K562 (cell line): ENCODE results near the gene RFPL3. TPM values are rescaled to one million over a fixed set of nuclear protein-coding genes. Genes with fewer than 3 reads are reported as not detected.

ENCODE experiments used
- ATAC-seq: fragments of 200-7000 bp; cut with Tn5 transposase; 3 replicates; pipeline ENCODE4 v1.9.1; 2020; ENCODE audit warnings: moderate library complexity
- BruUV-seq: library from RNA; stranded (reverse); fragments of 400-500 nt; replicated peaks from 2 replicates; lab custom pipeline; 2021; lab: Mats Ljungman, UMichigan
- CTCF ChIA-PET: fragments of 300-600 bp; formaldehyde crosslinking; extraction: SDS; loops from one replicate; lab custom pipeline; 2021; ENCODE audit warnings: low intra/inter-chr PET ratio; lab: Yijun Ruan, JAX
- POLR2A ChIA-PET: fragments of 300-600, 350-650 bp; sonication (Branson Sonifier 250); formaldehyde crosslinking; extraction: SDS; loops from one replicate; lab custom pipeline; 2021; ENCODE audit warnings: antibody characterized with exemption, inconsistent platforms; lab: Yijun Ruan, JAX
- DNase-seq, 4 experiments: peaks; one replicate each; pipeline versions ENCODE4 v3.0.0 to v3.0.0-alpha.2; 2011 to 2018; ENCODE audit warnings: low spot score in 3 of 4, mixed read lengths in 3 of 4; ENCODE audit errors: extremely low read depth in 1 of 4
- FAIRE-seq: peaks from 2 replicates; lab custom pipeline; 2011; peaks lifted over from hg19 to GRCh38; lab: Jason Lieb, UNC
- H2AFZ ChIP-seq: 2 replicates; pipeline ENCODE4 v1.6.0; 2011; ENCODE audit warnings: low read depth, low read length, control low read depth, inconsistent platforms
- H3K27ac ChIP-seq: fragments of 200-600 bp; 3 replicates; pipeline ENCODE4 v1.8.0; 2011; ENCODE audit warnings: low read depth, mild to moderate bottlenecking, control low read depth, inconsistent platforms, low read length, moderate library complexity, mixed read lengths; ENCODE audit errors: extremely low read depth
- H3K27me3 ChIP-seq, 2 experiments: fragments of 300-600 bp in 1 of 2; 2 replicates in 1 of 2; 3 replicates in 1 of 2; pipeline versions ENCODE4 v1.6.0 to v1.8.0; 2011; ENCODE audit warnings: inconsistent platforms in 2 of 2, low read length in 2 of 2, mild to moderate bottlenecking in 1 of 2, mixed read lengths in 1 of 2, moderate library complexity in 1 of 2; ENCODE audit not compliant: control insufficient read depth in 2 of 2, insufficient read depth in 2 of 2
- H3K36me3 ChIP-seq: fragments of 300-600 bp; 3 replicates; pipeline ENCODE4 v1.8.0; 2011; ENCODE audit warnings: mild to moderate bottlenecking, low read length, inconsistent platforms; ENCODE audit not compliant: control insufficient read depth, insufficient read depth
- H3K4me1 ChIP-seq, 2 experiments: fragments of 200-600 bp in 1 of 2; replicated peaks in 1 of 2; 2 replicates in 1 of 2; 3 replicates in 1 of 2; pipeline versions ENCODE4 v1.5.1 to v1.8.0; 2011; ENCODE audit warnings: inconsistent platforms in 2 of 2, low read length in 2 of 2, mild to moderate bottlenecking in 1 of 2, mixed read lengths in 1 of 2, moderate library complexity in 1 of 2; ENCODE audit not compliant: control insufficient read depth in 2 of 2, insufficient read depth in 2 of 2
- H3K4me2 ChIP-seq: 2 replicates; pipeline ENCODE4 v1.6.1; 2011; ENCODE audit warnings: low read length, control low read depth, inconsistent platforms, mixed read lengths; ENCODE audit not compliant: insufficient read depth
- H3K4me3 ChIP-seq: fragments of 200-600 bp; sonication (generic), shearing (Covaris generic); 2 replicates; pipeline ENCODE4 v1.5.1; 2016; ENCODE audit warnings: control low read depth, inconsistent platforms
- H3K79me2 ChIP-seq: fragments of 200-600 bp; 3 replicates; pipeline ENCODE4 v1.8.0; 2011; ENCODE audit warnings: low read length, inconsistent platforms; ENCODE audit not compliant: control insufficient read depth, insufficient read depth
- H3K9ac ChIP-seq, 2 experiments: 2 replicates each; pipeline versions ENCODE4 v1.6.0 to v1.6.1; 2011; ENCODE audit warnings: low read depth in 2 of 2, low read length in 2 of 2, control low read depth in 1 of 2, inconsistent platforms in 1 of 2, mild to moderate bottlenecking in 1 of 2, mixed read lengths in 1 of 2; ENCODE audit not compliant: insufficient read depth in 1 of 2
- H3K9me1 ChIP-seq: one replicate; pipeline ENCODE4 v1.6.0; 2011; ENCODE audit warnings: inconsistent platforms, mild to moderate bottlenecking, low read length, moderate library complexity; ENCODE audit not compliant: control insufficient read depth, insufficient read depth
- H3K9me3 ChIP-seq: replicated peaks from 2 replicates; pipeline ENCODE4 v1.5.1; 2011; ENCODE audit warnings: low read depth, low read length, inconsistent platforms; ENCODE audit not compliant: control insufficient read depth, insufficient read depth
- H4K20me1 ChIP-seq: replicated peaks from 2 replicates; pipeline ENCODE4 v1.6.1; 2011; ENCODE audit warnings: low read length, inconsistent platforms, mixed read lengths; ENCODE audit not compliant: control insufficient read depth, insufficient read depth
- DIDO1 ChIP-seq: fragments of 450-650 bp; IDR thresholded peaks from 2 replicates; pipeline ENCODE4 v1.6.1; 2016; ENCODE audit warnings: low read depth, missing biosample characterization, missing genetic modification characterization
- GATAD2A ChIP-seq: fragments of 450-650 bp; IDR thresholded peaks from 2 replicates; pipeline ENCODE4 v1.6.1; 2017
- IRF1 ChIP-seq: sonication (generic); formaldehyde crosslinking; IDR thresholded peaks from 2 replicates; pipeline ENCODE4 v1.8.0; 2022; ENCODE audit warnings: missing genetic modification reagents, mild to moderate bottlenecking, borderline replicate concordance
- JUND ChIP-seq, 2 experiments: IDR thresholded peaks; 2 replicates in 1 of 2; 3 replicates in 1 of 2; pipeline ENCODE4 v1.6.1; 2011; ENCODE audit warnings: borderline replicate concordance in 2 of 2, low read depth in 2 of 2, low read length in 2 of 2, improper control_type of control experiment in 1 of 2, missing biosample characterization in 1 of 2, missing genetic modification characterization in 1 of 2, missing genetic modification reagents in 1 of 2
- KLF6 ChIP-seq: fragments of 250-450 bp; sonication (Bioruptor Pico); IDR thresholded peaks from 2 replicates; pipeline ENCODE4 v1.4.0; 2020; ENCODE audit warnings: mild to moderate bottlenecking, moderate library complexity, borderline replicate concordance
- NEUROD1 ChIP-seq: fragments of 150-350 bp; IDR thresholded peaks from 2 replicates; pipeline ENCODE4 v1.6.1; 2014; ENCODE audit warnings: borderline replicate concordance, low read length, low read depth; ENCODE audit not compliant: partially characterized antibody
- POU5F1 ChIP-seq: fragments of 150-350 bp; IDR thresholded peaks from 2 replicates; pipeline ENCODE4 v1.6.1; 2014; ENCODE audit warnings: borderline replicate concordance, low read length, low read depth, mild to moderate bottlenecking; ENCODE audit not compliant: partially characterized antibody
- RFX1 ChIP-seq: fragments of 450-650 bp; IDR thresholded peaks from 2 replicates; pipeline ENCODE4 v1.6.1; 2016; ENCODE audit warnings: mild to moderate bottlenecking, moderate library complexity
- SLC30A9 ChIP-seq: fragments of 250-450 bp; sonication (Bioruptor Pico); IDR thresholded peaks from 2 replicates; pipeline ENCODE4 v1.8.0; 2022; ENCODE audit warnings: mild to moderate bottlenecking, moderate library complexity
- SRSF9 ChIP-seq: fragments of 200-400 bp; formaldehyde crosslinking; IDR thresholded peaks from 2 replicates; pipeline ENCODE4 v1.6.1; 2017; ENCODE audit warnings: low read depth, low read length, borderline replicate concordance
- ZNF41 ChIP-seq: fragments of 250-450 bp; sonication (Bioruptor Pico); conservative IDR thresholded peaks from 2 replicates; pipeline ENCODE4 v1.4.0; 2020; ENCODE audit warnings: mild to moderate bottlenecking
- WGBS: fragments of 100-300 bp; shearing (Covaris generic); methylation state at CpG from one replicate; pipeline ENCODE4 v1.1.6; 2016; ENCODE audit warnings: low coverage, mixed read lengths; ENCODE audit not compliant: insufficient coverage; ENCODE audit errors: missing lambda C conversion rate; 5-methylcytosine and 5-hydroxymethylcytosine counted together
- in situ Hi-C: fragments of 300-500 bp; cut with MboI; formaldehyde crosslinking; loops from 4 replicates; pipeline ENCODE4 v1.15.0; 2018; ENCODE audit warnings: inconsistent platforms, mixed read lengths
- intact Hi-C: fragments of 100-400 bp; cut with micrococcal nuclease; formaldehyde crosslinking; loops from 2 replicates; pipeline ENCODE4 v1.14.2; 2022
- polyA plus RNA-seq, 8 experiments: library from polyadenylated mRNA; depleted of rRNA in 4 of 8; stranded (reverse) in 5 of 8; unstranded in 3 of 8; fragments of >200 nt; fragmentation: Nextera tagmentation in 2 of 8; fragmentation: Illumina TruSeq in 1 of 8; extraction: Ambion mirVana in 2 of 8; extraction: Trizol in 1 of 8; gene quantifications; 2 replicates each; pipeline versions ENCODE4 v1.2.1 to v1.2.3, GENCODE V29; 2011 to 2014; ENCODE audit warnings: inconsistent platforms in 1 of 8, missing spikeins in 1 of 8
- total RNA-seq, 7 experiments: library from RNA; depleted of rRNA in 6 of 7; stranded (reverse); fragments of >200 nt in 6 of 7; fragmentation: Illumina TruSeq in 2 of 7; extraction: Trizol in 2 of 7; gene quantifications; 2 replicates each; pipeline versions ENCODE4 v1.2.1 to v1.2.3, GENCODE V29; 2011 to 2021; ENCODE audit warnings: low replicate concordance in 1 of 7

RFPL3 gene
- total and polyA plus RNA-seq, 9 of the 15 experiments (the other 6 are each of a cell fraction or from before 2014, with no cell fraction given) = not detected

DNA sequence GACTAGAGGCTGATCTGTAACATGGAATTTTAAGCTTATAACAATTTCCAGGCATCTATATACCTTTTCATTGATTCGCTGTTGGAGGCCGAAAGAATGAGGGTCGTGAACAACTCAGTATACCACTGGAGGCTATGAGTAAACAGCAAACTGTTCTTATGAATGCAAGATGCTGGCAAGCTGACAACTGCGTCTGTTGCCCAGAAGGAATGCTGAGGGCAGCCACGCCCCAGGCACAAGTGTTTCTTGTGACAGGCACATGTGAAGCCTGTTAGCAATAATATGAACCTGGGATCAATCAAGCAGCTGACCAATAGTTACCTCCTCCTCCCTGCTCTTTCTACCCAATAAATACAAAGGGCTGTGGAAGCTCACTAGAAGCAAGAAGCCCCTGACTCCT, 39.1 kb downstream of the RFPL3 start:
- ChIA-PET CTCF (no interaction called here), POLR2A (no interaction called here)
- Histone ChIP-seq H3K36me3 (peaks cover 92% of the 10 kb centered on the region; the same call in 2 of the 3 replicates), H3K9me3 (no peaks in the 10 kb centered on the region), H3K4me1 (no peaks in the 10 kb centered on the region), H3K4me2 (no peak overlapping the region), H3K27ac (no peak overlapping the region), H3K9me1 (no peaks in the 10 kb centered on the region), H4K20me1 (no peaks in the 10 kb centered on the region), H3K27me3 (no peaks in the 10 kb centered on the region), H2AFZ (no peak overlapping the region), H3K79me2 (no peaks in the 10 kb centered on the region), H3K9ac (no peak overlapping the region), H3K4me3 (no peak overlapping the region)
- intact Hi-C loops (no loop called here), in situ Hi-C loops (no loop called here)
- BruUV-seq = no TSS peak
- FAIRE-seq (no peak), DNase-seq (no peak), ATAC-seq (no peak)
- TF ChIP-seq SLC30A9 = no peak
- TF ChIP-seq ZNF41 (CRISPR knock-in tag) = no peak
- TF ChIP-seq POU5F1 = no peak
- no peak for TF ChIP-seq JUND (IDR thresholded peaks at IDR 0.05; ENCODE audit: borderline replicate concordance, low read depth, low read length)
- TF ChIP-seq JUND (tag; IDR thresholded peaks at IDR 0.05; ENCODE audit: borderline replicate concordance, low read depth, low read length) = no peak
- TF ChIP-seq NEUROD1 = no peak
- TF ChIP-seq RFX1 = no peak
- no peak for TF ChIP-seq KLF6 (CRISPR knock-in tag)
- TF ChIP-seq DIDO1 (tag) = no peak
- no peak for TF ChIP-seq GATAD2A
- no peak for TF ChIP-seq IRF1 (CRISPR knock-in tag)
- TF ChIP-seq SRSF9 = no peak
- WGBS = 100% methylated on average over 5 of the region's 5 CpGs
